Globus pallidus (tissue), 1 donor: Measurements from ENCODE around the gene FARS2.
"Not testable (repeated sequence)": the region's sequence is repeated elsewhere in the genome, so short reads cannot be mapped to it uniquely, and the experiment has no call there.

Experiments used
- DNase-seq: peaks from one replicate; pipeline ENCODE4 v3.0.0-alpha.2; 2015; ENCODE audit warnings: low spot score

FARS2 gene

DNA sequence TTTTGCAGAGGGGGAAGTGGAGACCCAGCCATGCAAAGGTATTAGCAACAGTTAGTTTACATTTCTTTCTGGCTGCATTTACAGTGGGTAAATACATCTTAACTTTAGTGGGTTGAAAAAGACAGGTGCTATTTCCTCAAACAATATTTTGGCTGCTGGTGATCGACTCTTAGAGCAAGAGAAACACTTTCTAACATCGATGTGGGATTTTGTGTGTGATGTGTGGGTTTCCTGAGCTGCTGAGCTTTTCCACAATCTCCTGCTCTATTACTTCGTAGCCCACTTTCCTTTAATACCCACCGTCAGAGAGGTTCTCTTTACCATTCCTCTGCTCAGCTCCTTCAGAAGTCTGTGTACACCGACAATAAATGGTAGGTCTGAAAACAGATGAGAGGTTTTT, 406.4 kb downstream of the FARS2 start:
- DNase-seq: no peak

DNA sequence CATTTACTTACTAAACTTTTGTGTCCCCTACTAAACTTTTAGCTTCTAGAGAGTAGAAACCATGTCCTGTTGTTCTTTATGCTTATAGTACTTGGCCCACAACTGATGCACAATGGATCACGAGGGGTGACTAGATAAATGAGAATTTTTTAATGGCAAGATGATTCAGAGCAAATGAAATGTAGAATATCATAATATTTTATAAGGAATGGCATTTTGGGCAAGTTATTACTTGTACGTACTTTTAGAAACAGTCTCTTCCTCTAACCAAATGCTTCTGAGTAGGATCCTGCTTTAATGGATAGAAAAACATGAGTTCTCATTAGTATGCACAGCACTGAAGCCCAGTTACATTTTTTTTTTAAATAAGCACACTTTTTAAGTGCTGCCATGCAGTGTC, 409.1 kb downstream of the FARS2 start:
- no peak for DNase-seq

DNA sequence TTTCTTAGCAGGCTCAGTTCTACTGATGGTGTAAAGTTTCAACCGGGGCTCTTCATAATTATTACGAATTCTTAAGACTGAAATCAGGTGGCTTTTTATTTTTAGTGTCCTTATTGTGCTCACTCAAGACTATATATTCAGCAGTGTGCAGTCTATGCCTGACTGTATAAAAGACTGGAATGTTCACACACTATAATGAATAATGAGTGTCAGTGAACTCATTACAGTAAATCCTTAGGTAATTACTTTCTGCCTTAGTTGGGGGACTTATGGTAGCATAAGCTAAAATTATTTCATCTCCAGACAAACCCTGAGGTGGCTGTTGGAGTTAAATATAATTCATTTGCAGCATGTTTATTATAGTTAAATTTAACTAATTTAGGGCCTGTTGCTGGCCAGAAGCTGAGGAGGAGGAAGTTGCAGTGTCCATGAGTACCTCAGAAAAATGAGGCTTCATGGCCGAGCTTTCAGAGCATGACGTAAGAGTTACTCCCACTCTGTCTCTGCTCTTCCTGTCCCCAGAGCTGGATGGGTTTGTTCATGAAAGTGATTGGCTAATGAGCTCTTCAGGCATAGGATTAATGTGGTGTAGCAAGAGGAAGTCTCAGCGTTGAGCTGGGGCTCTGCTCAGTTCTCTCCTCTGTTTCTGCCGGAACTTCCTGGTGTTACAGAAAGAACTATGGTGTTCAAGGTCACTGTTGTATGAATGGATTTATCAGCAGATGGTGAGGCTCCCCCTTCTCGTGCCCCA, 409.7 kb downstream of the FARS2 start:
- DNase-seq: peak; percentile 42

DNA sequence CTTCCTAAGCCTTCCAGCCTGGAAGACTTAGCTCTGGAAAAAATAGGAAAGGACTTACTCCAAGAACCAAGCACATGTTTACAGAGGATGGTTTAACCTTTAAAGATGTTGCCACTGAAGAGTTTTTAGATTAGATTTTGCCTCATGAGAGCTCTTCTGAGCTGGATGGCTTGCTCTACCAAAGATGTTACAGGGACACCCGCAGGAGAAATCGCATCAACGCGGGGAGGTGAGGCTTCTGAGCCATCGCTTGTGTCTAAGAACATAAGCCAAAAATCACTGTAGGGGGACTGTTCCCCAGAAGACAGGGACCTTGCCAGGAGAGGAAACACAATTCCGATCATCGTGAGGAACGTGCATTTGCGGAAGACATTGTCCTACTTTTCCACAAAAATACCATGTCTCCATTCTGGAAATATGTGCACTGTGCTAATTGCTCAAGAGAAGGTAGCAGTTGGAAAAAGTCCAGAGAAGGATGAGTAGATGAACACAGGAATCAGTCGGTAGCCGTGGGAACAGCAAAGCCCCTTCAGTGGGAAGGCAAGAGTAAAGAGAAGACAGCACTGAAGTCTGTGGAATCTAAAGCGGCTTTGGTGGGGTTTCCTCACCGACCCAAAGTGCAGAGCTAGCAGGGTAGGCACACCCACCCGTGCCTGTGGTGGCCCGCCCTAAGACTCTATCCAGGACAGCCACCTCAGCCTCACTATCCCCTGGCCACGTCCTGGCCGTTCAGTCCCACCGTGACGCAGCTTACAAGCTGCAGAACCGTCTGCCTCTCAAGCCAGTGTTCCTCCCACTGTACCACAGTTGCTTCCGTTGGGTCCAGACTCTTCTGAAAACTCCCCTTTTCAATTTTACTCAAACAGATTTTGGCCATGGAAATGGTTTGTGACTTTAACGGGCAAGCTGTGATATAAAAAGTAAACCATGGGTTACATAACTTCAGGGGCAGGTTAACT, 410.6 kb downstream of the FARS2 start:
- DNase-seq: no peak

DNA sequence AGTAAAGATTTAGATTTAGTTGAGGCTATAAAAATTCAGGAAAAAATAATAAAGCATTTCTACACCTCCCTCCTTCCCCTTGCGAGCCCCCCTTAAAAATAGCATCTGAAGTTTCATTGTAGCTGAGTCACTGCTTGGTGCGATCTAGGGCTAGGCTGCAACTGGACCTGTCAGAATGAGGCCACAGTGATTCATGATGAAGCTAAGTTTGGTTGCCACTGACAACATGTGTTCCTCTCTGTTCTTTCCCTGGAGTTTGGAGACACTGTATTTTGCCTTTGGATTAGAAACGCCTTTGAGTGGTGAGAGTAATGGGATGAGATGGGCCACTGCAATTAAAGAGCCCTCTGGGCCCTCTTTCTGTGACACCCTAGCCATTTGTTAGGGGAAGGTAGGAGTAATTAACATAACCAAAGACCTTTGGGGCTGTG, 411.3 kb downstream of the FARS2 start:
- DNase-seq: no peak

DNA sequence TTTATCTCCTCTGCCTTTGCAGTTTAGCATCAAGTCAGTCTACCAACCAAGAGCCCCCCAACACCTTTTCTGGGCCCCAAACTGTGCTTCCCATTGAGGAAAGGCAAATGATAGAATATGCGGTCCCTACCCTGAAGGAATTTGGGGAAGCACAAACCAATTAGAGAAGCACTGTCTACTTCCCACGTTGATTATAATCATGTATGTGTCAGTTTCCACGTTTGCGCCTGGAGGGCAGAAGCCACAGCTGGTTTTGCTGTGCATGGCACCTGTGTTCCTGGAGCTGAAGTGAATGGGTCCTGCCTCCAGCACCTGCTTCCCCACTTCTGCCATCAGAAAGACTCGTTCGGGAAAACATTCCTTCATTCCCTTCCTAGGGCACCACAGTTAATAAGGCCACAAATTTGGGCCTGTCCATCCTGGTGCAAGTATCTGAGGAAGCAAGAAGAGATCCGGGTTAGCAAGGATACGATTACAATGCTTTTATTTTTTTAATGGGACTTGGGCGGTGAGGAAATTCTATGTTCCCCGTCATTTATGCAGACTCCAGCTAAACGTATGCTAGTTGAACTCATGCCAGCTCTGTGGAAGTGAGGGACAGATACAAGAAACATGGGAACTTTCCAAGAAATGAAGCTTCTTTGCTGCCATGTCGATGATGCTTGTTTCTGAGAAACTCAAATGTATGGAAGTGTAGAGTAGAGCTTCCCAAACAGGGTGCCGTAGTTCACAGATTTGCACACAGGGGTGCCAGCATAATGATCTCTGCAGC, 411.9 kb downstream of the FARS2 start:
- DNase-seq: no peak

DNA sequence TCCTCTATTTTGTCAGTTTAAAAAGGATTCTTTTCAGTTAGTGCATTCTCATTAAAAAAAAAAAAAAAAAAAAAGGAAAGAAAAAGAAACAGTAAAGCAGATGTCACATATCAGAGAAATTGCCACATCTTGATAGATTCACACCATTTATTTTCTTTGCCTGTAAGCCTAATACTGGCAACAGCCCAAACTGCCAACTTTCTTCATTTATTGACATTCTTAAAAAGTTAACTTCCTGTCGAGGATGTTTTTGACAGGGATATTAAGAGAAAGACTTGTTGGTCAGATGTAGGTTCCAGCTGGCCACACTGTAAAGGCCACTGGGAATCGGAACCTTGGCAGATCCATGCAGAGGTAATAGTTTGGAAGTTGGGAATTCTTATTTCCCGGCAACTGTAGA, 412.8 kb downstream of the FARS2 start:
- no peak for DNase-seq

DNA sequence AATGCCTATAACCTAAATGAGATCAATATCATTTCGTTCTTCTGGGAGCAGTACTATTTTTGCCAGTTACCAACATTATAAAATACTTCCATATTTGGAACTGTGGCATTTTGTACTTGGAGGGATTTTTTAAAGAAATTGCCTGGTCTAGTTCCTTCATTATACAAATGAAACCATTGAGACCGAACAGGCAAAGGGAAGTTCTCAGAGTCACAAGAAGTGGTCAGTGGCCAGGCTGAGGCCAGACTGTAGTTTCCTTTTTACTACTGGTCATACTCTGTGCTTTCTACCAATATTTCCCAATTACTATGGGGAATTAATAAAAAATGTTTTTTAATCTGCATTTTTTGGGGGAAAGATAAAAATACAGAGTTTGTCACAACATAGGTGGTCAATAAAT, 413.4 kb downstream of the FARS2 start:
- peak; percentile 41 for DNase-seq

DNA sequence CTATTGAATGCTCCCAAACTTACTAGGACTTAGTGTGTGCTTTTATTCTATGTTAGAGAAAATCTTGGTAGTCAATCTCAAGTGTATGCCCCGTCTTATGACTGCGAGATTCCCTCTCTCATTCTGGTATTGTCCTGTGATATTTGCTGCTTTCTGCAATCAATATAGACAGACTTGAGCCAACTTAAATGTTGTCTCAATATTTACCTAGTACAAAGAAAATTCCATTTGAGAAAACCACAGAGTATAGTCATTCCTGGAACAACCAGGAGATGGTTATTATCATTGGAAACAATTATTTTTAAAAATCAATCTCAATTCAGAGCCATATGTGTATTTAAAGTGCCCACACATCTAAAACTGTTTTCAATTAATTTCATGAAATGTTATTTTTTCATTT, 415.4 kb downstream of the FARS2 start:
- no peak for DNase-seq

DNA sequence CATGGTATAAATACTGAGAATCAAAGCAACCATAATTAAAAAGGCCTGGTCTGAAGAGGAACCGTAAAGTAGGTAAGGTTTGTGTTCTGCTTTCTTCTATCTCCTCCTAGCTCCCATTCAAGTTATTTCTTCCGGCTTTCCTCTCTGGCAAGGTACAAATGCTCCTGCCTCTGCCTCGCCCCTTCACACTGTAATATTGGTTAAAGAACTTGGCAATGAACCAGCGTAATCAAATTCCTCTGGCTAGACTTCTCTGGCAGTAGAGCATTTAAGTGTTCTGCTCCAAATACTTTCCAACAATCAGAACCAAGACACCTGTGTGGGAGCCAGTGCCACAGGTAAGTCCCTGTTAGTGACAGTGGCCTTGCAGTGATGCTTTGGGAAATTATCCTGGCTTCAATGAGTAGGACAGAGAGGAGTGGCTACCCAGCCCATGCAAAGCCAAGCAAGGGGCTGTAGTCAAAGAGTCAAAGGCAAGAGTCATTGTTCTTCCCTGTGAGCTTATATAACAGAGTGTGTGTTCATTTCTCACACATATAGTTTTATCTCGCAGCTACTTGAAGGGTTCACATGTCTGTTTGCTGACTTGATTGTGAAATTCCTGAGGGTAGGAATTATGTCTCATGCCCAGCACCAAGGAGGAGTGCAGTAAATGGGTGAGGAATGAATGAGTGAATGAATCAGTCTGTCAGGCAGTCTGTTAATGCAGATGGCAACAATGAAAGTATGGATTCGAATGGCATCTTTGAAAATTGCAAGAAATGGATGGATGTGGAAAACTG, 416.1 kb downstream of the FARS2 start:
- DNase-seq: no peak

DNA sequence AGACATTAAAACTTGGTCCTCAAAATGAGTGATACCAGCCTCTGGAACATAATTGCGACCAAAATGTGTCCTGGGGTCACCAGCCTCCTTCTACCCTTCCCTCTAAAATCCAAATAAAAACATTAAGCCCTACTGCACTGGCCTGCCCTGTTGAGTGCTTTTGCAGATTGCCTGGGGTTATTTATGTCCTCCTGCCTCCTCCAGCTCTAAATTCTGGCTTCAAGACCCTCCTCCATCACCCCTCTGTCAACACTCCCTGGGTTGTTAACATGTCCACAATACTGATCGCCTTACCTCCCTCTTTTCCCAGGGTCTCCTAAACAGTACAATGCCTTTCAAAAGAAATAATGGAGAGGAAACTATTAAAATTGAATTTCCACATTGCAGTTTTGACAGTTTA, 418.0 kb downstream of the FARS2 start:
- no peak for DNase-seq

DNA sequence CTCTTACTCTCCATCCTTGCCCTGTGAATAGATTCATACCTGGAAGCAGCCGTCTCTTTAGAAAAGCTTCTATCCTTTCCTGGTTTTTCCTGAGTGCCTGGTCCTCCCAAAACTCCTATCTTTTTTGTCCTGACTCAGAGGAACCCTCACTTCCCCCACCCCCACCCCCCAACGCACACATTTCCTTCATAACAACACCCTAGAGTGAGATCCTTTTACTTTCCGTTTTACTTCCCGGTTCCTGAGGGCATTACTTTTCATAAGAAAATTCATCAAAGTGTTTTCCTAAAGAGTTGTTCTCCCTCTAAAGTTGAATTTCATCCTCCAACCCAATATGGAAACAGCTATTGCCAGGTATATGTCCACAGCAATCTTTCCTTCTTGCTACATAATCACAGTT, 418.4 kb downstream of the FARS2 start:
- DNase-seq: no peak

DNA sequence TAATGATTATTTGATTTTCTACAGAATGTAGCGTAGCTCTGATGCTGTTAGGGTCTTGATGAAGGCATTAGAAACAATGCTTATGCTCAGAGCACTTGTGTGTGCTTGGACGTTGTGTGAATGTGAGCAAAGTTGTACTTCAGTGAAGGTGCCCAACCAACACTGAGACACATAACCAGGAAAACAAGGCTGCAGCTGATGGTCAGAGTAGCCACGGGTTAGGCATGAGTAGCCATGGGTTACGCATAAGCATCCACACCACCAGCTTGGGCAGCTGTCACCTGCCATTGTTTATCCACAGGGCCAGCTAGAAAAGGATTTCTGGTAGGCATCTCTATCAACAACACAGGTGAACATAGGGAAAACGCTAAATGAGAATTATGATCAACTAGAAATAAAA, 418.8 kb downstream of the FARS2 start:
- no peak for DNase-seq

DNA sequence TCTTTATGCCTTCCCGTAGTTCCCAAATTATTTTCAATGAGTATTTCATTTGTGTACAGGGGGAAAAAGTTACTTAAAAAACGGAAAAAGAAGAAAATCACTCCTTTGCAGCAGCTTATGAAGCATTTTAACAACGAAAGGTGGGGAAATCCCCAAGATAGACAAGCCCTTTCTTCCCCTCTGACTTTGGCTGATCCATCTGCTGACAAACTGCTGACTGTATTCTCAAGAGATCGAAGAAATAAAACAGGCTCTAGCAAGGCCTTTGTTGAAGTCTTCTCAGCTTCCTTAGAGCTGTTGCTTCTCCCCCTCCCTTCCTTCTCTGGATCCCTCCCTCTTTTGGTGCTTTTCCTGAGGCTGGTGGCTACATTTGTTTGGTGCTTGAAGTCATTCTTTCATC, 420.2 kb downstream of the FARS2 start:
- no peak for DNase-seq

DNA sequence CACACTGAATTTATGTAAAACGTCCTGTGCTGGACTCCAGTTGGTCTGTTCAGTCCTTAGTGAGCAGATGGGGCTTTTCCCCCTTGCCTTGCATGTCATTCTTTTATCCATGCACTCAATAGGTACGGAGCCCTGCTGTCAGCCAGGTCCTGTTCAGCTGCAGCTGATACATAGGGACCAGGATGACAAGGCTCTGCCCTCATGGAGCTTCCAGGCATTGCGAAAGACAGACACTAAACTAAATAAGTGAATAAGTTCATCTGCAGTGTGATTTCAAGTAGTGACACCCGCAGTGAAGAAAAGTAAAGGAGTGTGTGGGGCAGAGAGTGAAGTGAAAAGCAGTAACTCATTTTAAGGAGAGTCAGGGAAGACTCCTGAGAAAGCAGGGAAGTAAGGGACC, 421.2 kb downstream of the FARS2 start:
- DNase-seq: no peak

DNA sequence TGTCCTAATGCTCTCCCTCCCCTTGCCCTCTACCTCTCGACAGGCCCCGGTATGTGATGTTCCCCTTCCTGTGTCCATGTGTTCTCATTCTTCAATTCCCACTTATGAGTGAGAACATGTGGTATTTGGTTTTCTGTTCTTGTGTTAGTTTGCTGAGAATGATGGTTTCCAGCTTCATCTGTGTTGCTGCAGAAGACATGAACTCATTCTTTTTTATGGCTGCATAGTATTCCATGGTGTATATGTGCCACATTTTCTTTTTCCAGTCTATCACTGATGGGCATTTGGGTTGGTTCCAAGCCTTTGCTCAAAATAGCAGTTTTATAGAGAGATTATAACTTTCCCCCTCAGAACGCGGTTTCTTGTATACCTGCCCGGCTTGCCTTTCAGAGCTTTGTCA, 422.4 kb downstream of the FARS2 start:
- not testable (repeated sequence) for DNase-seq

DNA sequence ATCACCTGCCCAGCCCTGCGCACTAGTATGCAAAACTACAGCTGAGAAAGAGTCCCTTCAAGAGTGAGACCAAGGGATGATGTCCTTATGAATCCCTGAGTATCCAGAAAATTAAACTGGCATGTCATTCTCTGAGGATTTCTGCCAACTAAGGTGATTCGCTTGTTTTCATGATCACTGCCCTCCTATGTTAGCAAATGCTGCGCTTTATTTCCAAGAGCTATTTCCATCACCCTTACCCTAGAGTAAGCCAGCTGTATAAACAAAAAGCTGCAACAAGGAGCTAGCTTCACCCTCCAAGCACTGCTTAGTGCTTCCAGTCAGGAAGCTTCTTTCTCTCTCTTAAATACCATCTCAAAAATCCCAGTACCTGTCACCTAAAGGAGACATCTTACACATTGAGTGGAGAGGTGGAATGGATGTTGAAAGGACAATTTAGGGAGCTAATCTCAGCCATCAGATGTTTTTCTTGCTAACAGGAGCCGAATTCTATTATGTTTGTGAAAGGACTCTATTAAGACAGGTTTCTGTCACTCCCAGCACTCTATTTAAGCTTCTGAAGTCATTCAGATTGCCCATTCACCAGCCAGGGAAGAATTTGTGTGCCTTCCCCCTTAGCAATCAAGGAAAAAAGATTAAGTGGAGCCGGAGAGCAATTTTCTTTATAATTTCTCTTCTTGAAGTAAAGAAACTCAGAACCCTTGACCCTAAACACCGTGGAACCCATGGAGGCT, 423.2 kb downstream of the FARS2 start:
- DNase-seq: no peak

DNA sequence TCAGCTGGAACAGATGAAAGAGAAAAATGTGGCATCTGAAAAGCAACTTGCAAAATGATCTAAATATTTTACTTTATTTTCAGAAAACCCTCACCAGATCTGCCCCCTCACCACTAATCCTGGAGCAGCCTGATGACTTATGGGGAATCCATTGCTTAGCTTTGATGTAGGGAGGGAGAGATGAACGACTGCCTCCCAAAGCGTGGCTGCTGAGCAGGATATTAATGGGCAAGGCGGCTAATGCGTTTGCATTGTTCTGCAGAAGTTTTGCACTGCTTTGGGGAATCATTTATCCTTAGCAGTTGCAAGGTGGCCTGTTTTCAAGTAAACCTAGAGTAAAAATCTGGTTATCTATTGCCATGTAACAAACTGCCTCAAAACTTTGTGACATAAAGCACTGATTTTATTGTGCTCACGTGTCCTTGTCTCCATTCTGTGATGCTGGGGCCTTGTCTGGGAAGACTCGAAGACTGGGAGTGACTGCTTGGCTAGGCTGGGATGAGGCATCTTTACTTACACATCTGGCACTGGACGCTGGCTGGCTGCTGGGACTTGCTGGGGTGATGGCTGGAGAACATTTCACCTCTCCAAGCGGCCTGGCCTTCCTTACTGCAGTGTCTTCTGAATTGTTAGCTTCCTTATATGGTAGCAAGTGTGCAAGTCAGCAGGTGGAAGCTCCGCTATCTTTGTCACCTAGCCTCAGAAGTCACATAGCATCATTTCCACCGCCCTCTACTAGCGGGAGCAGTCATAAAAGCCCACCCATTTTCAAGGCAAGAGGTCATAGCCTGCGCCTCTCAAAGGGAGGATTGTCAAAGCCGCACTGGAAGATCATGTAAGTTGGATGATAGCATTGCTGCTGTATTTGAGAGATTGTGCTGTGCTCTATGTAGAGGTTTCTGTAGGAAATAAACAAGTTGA, 432.2 kb downstream of the FARS2 start:
- no peak for DNase-seq

DNA sequence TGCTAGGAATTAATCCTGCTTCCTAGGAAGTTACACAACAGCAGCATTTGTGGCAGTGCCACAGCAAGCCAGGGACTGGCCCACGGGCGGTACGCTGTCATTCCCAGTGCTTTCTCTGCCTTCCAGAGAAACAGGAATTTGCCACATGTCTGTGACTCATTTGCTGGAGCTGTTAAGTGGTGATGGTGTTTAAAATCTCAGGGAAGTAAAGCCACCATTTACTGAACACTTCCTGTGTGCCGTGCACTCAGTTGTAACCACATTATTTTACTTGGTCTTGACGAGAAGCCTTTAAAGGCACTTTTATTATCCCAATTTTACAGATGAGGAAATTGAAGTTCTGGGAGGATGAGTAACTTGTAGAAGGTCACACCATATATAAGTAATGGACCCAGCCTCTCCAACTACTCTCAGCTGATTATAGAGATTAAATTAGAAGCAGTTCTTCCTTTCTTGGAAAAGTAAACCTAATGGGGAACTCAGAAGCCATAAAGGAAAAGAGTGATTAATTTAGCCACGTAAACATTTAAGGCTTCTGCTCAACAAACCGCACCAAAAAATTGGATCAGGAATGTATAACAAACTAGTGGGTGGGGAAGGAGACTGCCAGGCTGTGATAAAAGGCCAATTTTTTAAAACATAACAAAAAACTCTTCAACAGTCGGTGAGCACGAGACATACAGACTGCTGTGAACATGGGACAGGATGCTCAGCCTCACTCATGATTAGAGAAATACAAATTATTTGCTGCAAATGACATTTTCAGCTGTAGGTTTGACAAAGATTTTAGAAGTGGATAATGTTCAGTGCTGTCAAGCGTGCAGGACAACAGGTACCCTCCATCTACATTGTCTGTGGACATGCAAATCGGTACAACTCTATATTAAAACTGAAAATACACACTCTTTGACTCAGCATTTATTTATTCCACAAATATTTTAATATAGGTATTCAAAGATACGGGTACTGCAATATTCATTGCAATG, 434.2 kb downstream of the FARS2 start:
- DNase-seq: no peak
